GM12878 (cell line): ENCODE data around the gene MAMLD1. TPM values are rescaled to one million over a fixed set of nuclear protein-coding genes. Genes with fewer than 3 reads are reported as not detected.

Source experiments
- ATAC-seq: fragments of 200-7000 bp; cut with Tn5 transposase; 3 replicates; pipeline ENCODE4 v1.9.1; 2020; ENCODE audit warnings: mild to moderate bottlenecking, moderate library complexity
- BruUV-seq: library from RNA; stranded (reverse); fragments of 400-500 nt; replicated peaks from 2 replicates; lab custom pipeline; 2021; lab: Mats Ljungman, UMichigan
- CTCF ChIA-PET: fragments of 300-600 bp; sonication (Branson Sonifier 250); formaldehyde crosslinking; extraction: SDS; loops from one replicate; lab custom pipeline; 2021; ENCODE audit warnings: inconsistent platforms; lab: Yijun Ruan, JAX
- POLR2A ChIA-PET: fragments of 350-600 bp; formaldehyde crosslinking; extraction: SDS; loops from one replicate; lab custom pipeline; 2021; ENCODE audit warnings: inconsistent platforms; lab: Charles Lee
- RAD21 ChIA-PET: fragments of 300-600 bp; sonication (Branson Sonifier 250); formaldehyde crosslinking; loops from one replicate; lab custom pipeline; 2023; ENCODE audit warnings: antibody characterized with exemption; ENCODE audit not compliant: unreplicated experiment; lab: Charles Lee
- SMC1A ChIA-PET: fragments of 300-600 bp; sonication (Branson Sonifier 250); formaldehyde crosslinking; loops from one replicate; lab custom pipeline; 2023; ENCODE audit not compliant: unreplicated experiment, uncharacterized antibody; lab: Charles Lee
- DNase-seq: peaks from one replicate; pipeline ENCODE4 v3.0.0-alpha.2; 2011; ENCODE audit warnings: low read depth, low spot score
- FAIRE-seq: peaks from 3 replicates; lab custom pipeline; 2011; peaks lifted over from hg19 to GRCh38; lab: Jason Lieb, UNC
- H2AFZ ChIP-seq: 2 replicates; pipeline ENCODE4 v1.6.0; 2011; ENCODE audit warnings: low read depth, low read length, control low read depth; ENCODE audit not compliant: control insufficient read depth
- H3K27ac ChIP-seq: 2 replicates; pipeline ENCODE4 v1.5.1; 2011; ENCODE audit warnings: control low read depth; ENCODE audit not compliant: control insufficient read depth, insufficient read depth
- H3K27me3 ChIP-seq, 2 experiments: replicated peaks in 1 of 2; 2 replicates each; pipeline versions ENCODE4 v1.6.0 to v1.6.1; 2011; ENCODE audit warnings: low read length in 1 of 2; ENCODE audit not compliant: control insufficient read depth in 2 of 2, insufficient read depth in 2 of 2
- H3K36me3 ChIP-seq, 2 experiments: 2 replicates each; pipeline ENCODE4 v1.5.1; 2011; ENCODE audit warnings: low read length in 1 of 2; ENCODE audit not compliant: control insufficient read depth in 2 of 2, insufficient read depth in 2 of 2
- H3K4me1 ChIP-seq: 2 replicates; pipeline ENCODE4 v1.6.1; 2011; ENCODE audit warnings: mild to moderate bottlenecking, low read length, moderate library complexity, mixed read lengths; ENCODE audit not compliant: control insufficient read depth, insufficient read depth
- H3K4me2 ChIP-seq: 2 replicates; pipeline ENCODE4 v1.6.0; 2011; ENCODE audit warnings: control low read depth; ENCODE audit not compliant: control insufficient read depth, insufficient read depth
- H3K4me3 ChIP-seq: fragments of 200-600 bp; sonication (generic); 2 replicates; pipeline ENCODE4 v1.5.1; 2016
- H3K79me2 ChIP-seq: 2 replicates; pipeline ENCODE4 v1.6.0; 2011; ENCODE audit warnings: low read length; ENCODE audit not compliant: control insufficient read depth, insufficient read depth
- H3K9ac ChIP-seq: 2 replicates; pipeline ENCODE4 v1.8.0; 2011; ENCODE audit warnings: low read length, control low read depth, mixed read lengths; ENCODE audit not compliant: control insufficient read depth, insufficient read depth
- H3K9me3 ChIP-seq: replicated peaks from 3 replicates; pipeline ENCODE4 v1.5.1; 2011; ENCODE audit warnings: mild to moderate bottlenecking, low read length; ENCODE audit not compliant: control insufficient read depth, insufficient read depth
- H4K20me1 ChIP-seq: 2 replicates; pipeline ENCODE4 v1.6.0; 2011; ENCODE audit not compliant: control insufficient read depth, insufficient read depth
- ATF2 ChIP-seq: IDR thresholded peaks from 2 replicates; pipeline ENCODE4 v1.6.1; 2012; ENCODE audit warnings: low read length, inconsistent platforms
- ATF7 ChIP-seq: fragments of 450-650 bp; IDR thresholded peaks from 2 replicates; pipeline ENCODE4 v1.6.1; 2016; ENCODE audit warnings: low read depth, mild to moderate bottlenecking
- BCL11A ChIP-seq: IDR thresholded peaks from 2 replicates; pipeline ENCODE4 v1.6.1; 2011; ENCODE audit warnings: low read depth, low read length
- BHLHE40 ChIP-seq, 2 experiments: fragments of 450-650 bp in 1 of 2; IDR thresholded peaks; 2 replicates each; pipeline ENCODE4 v1.6.1; 2011 to 2017; ENCODE audit warnings: low read depth in 2 of 2, borderline replicate concordance in 1 of 2, improper control_type of control experiment in 1 of 2, low read length in 1 of 2, mild to moderate bottlenecking in 1 of 2
- EED ChIP-seq: sonication (generic); IDR thresholded peaks from 2 replicates; pipeline ENCODE4 v1.6.1; 2016; ENCODE audit warnings: antibody characterized with exemption, low read depth
- IKZF1 ChIP-seq: fragments of 450-650 bp; conservative IDR thresholded peaks from 2 replicates; pipeline ENCODE4 v1.6.1; 2017; ENCODE audit warnings: antibody characterized with exemption, mild to moderate bottlenecking
- JUNB ChIP-seq: IDR thresholded peaks from 2 replicates; pipeline ENCODE4 v1.6.1; 2016; ENCODE audit warnings: antibody characterized with exemption, mild to moderate bottlenecking
- JUND ChIP-seq: IDR thresholded peaks from 2 replicates; pipeline ENCODE4 v1.6.1; 2012; ENCODE audit warnings: low read depth, mild to moderate bottlenecking, low read length, improper control_type of control experiment, moderate library complexity
- MAX ChIP-seq: IDR thresholded peaks from 2 replicates; pipeline ENCODE4 v1.6.1; 2012; ENCODE audit warnings: low read depth, low read length, improper control_type of control experiment
- MTA2 ChIP-seq: fragments of 450-650 bp; IDR thresholded peaks from 2 replicates; pipeline ENCODE4 v1.6.1; 2016; ENCODE audit warnings: low read depth, mild to moderate bottlenecking, moderate library complexity
- NR2F1 ChIP-seq: fragments of 450-650 bp; conservative IDR thresholded peaks from 2 replicates; pipeline ENCODE4 v1.6.1; 2017; ENCODE audit warnings: mild to moderate bottlenecking
- PAX5 ChIP-seq: IDR thresholded peaks from 2 replicates; pipeline ENCODE4 v1.6.1; 2011; ENCODE audit warnings: low read depth, low read length, borderline replicate concordance
- POLR2A ChIP-seq: IDR thresholded peaks from 2 replicates; pipeline ENCODE4 v1.6.1; 2011; ENCODE audit warnings: low read depth, mild to moderate bottlenecking, low read length
- RUNX3 ChIP-seq: IDR thresholded peaks from 2 replicates; pipeline ENCODE4 v1.6.1; 2012; ENCODE audit warnings: low read length, inconsistent platforms
- SIN3A ChIP-seq: IDR thresholded peaks from 2 replicates; pipeline ENCODE4 v1.6.1; 2012; ENCODE audit warnings: low read depth, low read length, improper control_type of control experiment
- YBX1 ChIP-seq: fragments of 450-650 bp; IDR thresholded peaks from 2 replicates; pipeline ENCODE4 v1.6.1; 2016; ENCODE audit warnings: antibody characterized with exemption
- WGBS: methylation state at CpG from one replicate; pipeline ENCODE4 v1.1.6; 2016; ENCODE audit warnings: low lambda C conversion rate; ENCODE audit not compliant: insufficient replicate concordance, insufficient coverage; ENCODE audit errors: missing lambda C conversion rate; 5-methylcytosine and 5-hydroxymethylcytosine counted together
- in situ Hi-C: fragments of 300-500 bp; cut with MboI; formaldehyde crosslinking; loops from 9 replicates; pipeline ENCODE4 v1.14.3; 2018; ENCODE audit warnings: mixed read lengths
- intact Hi-C: fragments of 100-400 bp; cut with micrococcal nuclease; formaldehyde crosslinking; loops from one replicate; pipeline ENCODE4 v1.14.2; 2022; ENCODE audit not compliant: unreplicated experiment
- polyA plus RNA-seq, 11 experiments: library from polyadenylated mRNA; depleted of rRNA in 4 of 11; unstranded in 6 of 11; stranded (reverse) in 5 of 11; fragments of >200 nt; fragmentation: Nextera tagmentation in 4 of 11; fragmentation: Illumina TruSeq in 1 of 11; extraction: Ambion mirVana in 4 of 11; extraction: Trizol in 1 of 11; gene quantifications; 1 replicate in 1 of 11; 2 replicates in 10 of 11; pipeline versions ENCODE4 v1.2.1 to v1.2.3, GENCODE V29; 2011 to 2016; ENCODE audit warnings: inconsistent platforms in 2 of 11, missing spikeins in 2 of 11, low read depth in 1 of 11
- total RNA-seq, 4 experiments: library from RNA; depleted of rRNA in 3 of 4; stranded (reverse); fragments of >200 nt in 3 of 4; fragmentation: Illumina TruSeq in 1 of 4; extraction: Trizol in 1 of 4; gene quantifications; 2 replicates each; pipeline versions ENCODE4 v1.2.1 to v1.2.3, GENCODE V29; 2013 to 2021

MAMLD1 gene
- total and polyA plus RNA-seq, 10 of the 15 experiments (the other 5 are each of a cell fraction or from before 2014, with no cell fraction given) = 0.03 to 0.05 TPM; not detected in 8

DNA sequence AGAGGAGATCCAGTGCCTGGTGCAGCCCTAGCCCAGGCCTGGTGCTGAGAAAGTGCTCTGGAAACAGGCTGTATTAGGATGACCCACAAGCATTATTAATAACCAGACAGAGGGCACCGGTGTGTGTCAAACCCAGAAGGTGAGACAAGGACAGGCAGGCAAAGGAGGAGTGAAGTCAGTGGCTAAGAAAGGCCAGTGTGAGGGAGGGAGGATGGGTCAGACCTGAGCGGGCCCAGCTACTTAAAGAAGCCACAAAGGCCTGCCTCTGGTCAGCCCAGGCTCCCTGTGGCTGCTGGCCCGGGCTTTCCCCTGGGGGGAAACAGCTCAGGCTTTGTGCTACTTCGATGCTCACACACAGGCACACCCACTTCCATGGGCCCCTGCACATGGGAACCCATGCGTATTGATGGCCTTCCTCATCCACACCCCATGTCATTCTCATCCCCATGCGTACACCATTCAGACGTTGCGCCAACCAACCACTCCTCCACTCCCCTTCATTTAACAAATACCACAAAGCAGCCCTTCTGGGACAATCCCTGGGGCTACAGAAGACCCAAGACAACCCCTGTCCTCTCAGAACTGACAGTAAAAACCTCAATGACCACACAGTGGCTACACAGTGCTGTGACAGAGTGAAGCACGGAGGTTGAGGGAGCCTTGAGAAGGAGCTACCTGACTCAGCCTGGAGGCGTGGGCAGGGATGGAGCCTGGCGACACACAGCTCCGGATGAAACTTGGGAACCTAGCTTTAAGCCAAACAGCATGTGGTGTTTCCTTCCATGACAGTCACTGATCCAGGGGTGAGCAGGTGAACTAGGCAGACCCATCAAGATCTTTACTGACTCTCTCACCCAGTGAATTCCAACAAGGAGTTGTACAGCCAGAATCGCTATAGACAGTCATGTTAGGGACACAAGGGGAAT is 180.4 kb downstream of the MAMLD1 start:
- POLR2A ChIA-PET = interaction anchor here (1.5 to 1.8 kb wide), 2 partner anchors 25 to 28 kb away, joined by 4 to 6 read pairs; partner anchors contain the start of gene MTM1
- Histone ChIP-seq H3K27ac (no peak overlapping the region), H3K4me2 (no peak overlapping the region), H3K36me3 (no peaks in the 10 kb centered on the region), H3K27me3 (no peaks in the 10 kb centered on the region; a peak in 1 of 4 replicates), H3K9me3 (no peaks in the 10 kb centered on the region), H3K4me3 (no peak overlapping the region), H3K4me1 (peaks cover 7% of the 10 kb centered on the region; the same call in 1 of the 2 replicates), H4K20me1 (no peaks in the 10 kb centered on the region), H3K9ac (no peak overlapping the region), H3K79me2 (no peaks in the 10 kb centered on the region), H2AFZ (no peak overlapping the region)
- RAD21 ChIA-PET = interaction anchor here (1.1 to 1.4 kb wide), 3 partner anchors 27 to 65 kb away, joined by 4 to 6 read pairs (median 4); no protein-coding TSS in a partner anchor
- ATAC-seq = peak; percentile 85
- in situ Hi-C loops = no loop called here
- peak; percentile 30 for DNase-seq
- SMC1A ChIA-PET = interaction anchor here (0.6 to 1.6 kb wide), 7 partner anchors 11 to 174 kb away, joined by 3 to 9 read pairs (median 3); no protein-coding TSS in a partner anchor
- no peak for FAIRE-seq
- CTCF ChIA-PET = interaction anchor here (0.6 to 2.5 kb wide), 9 partner anchors 27 to 172 kb away, joined by 3 to 15 read pairs (median 3); no protein-coding TSS in a partner anchor
- no TSS peak for BruUV-seq
- 19% methylated on average over 13 of the region's 13 CpGs for WGBS
- TF ChIP-seq ATF2 = no peak; the same call in 1 of the 2 replicates
- TF ChIP-seq PAX5 = peak; percentile 33; the same call in 1 of the 2 replicates
- TF ChIP-seq ATF7 = no peak
- no peak for TF ChIP-seq POLR2A
- no peak for TF ChIP-seq SIN3A
- 0 out of 2 replicates have a peak, but pooled peaks have one; percentile 15 for TF ChIP-seq BCL11A
- TF ChIP-seq YBX1 = no peak
- peak; percentile 16; the same call in 1 of the 2 replicates for TF ChIP-seq EED
- 0 out of 2 replicates have a peak, but pooled peaks have one; percentile 44 for TF ChIP-seq NR2F1
- 0 out of 2 replicates have a peak, but pooled peaks have one; percentile 12 for TF ChIP-seq MTA2
- TF ChIP-seq RUNX3 = peak; percentile 70
- 0 out of 2 replicates have a peak, but pooled peaks have one; percentile 42 for TF ChIP-seq IKZF1
- TF ChIP-seq JUND = no peak
- peak in 1 of 2 experiments; percentile 27; a peak in 1 of 4 replicates for TF ChIP-seq BHLHE40 (IDR thresholded peaks at IDR 0.05; ENCODE audit: borderline replicate concordance in 1 of 2, low read depth in 2 of 2, low read length in 1 of 2)
- no peak for TF ChIP-seq MAX
- TF ChIP-seq JUNB = peak; percentile 59
- intact Hi-C loops = loop anchor here (2.0 to 10.0 kb wide), 2 partner anchors 31 to 171 kb away; no protein-coding TSS in a partner anchor
